ENCODE measurements around the gene ADCY2.

GRCh38 chr5:7606840-7607465, 211.0 kb downstream of the ADCY2 start:
- TF ChIP-seq CTCF (conservative IDR thresholded peaks at IDR 0.05; ENCODE audit: low read depth, low read length) (no peak), EZH2 (IDR thresholded peaks at IDR 0.05; ENCODE audit: borderline replicate concordance, low read depth, low read length, poor library complexity, severe bottlenecking) (no peak)
